Uterus (tissue), 2 donors: ENCODE results near the gene CALHM6.

Source experiments
- POLR2A ChIP-seq, 2 donors: fragments of 450-650 bp; IDR thresholded peaks; one replicate each; pipeline ENCODE4 v1.6.1; 2016; ENCODE audit warnings: antibody characterized with exemption in 2 of 2, mild to moderate bottlenecking in 1 of 2, moderate library complexity in 1 of 2
- TF ChIP-seq, protein P1 (sequence below), 4 experiments: fragments of 200-600 bp in 2 of 4; fragments of 450-650 bp in 2 of 4; sonication (generic) in 2 of 4; IDR thresholded peaks; one replicate each; pipeline ENCODE4 v1.5.1; 2016 to 2019; ENCODE audit warnings: antibody characterized with exemption in 4 of 4, mild to moderate bottlenecking in 2 of 4, moderate library complexity in 1 of 4

DNA sequence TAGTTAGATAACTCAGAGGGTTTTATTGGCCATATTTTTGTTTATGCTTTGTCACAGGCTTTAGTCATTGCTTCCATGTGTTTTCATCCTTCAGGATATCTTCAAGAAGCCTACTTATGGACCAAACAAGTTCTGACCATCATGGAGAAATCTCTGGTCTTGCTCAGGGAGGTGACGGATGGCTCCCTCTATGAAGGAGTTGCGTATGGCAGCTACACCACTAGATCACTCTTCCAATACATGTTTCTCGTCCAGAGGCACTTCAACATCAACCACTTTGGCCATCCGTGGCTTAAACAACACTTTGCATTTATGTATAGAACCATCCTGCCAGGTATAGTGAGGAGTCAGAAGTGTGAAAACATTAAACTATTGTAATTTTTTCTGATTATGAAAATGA lies 30.3 kb upstream of the CALHM6 start:
- TF ChIP-seq, protein P1, sequence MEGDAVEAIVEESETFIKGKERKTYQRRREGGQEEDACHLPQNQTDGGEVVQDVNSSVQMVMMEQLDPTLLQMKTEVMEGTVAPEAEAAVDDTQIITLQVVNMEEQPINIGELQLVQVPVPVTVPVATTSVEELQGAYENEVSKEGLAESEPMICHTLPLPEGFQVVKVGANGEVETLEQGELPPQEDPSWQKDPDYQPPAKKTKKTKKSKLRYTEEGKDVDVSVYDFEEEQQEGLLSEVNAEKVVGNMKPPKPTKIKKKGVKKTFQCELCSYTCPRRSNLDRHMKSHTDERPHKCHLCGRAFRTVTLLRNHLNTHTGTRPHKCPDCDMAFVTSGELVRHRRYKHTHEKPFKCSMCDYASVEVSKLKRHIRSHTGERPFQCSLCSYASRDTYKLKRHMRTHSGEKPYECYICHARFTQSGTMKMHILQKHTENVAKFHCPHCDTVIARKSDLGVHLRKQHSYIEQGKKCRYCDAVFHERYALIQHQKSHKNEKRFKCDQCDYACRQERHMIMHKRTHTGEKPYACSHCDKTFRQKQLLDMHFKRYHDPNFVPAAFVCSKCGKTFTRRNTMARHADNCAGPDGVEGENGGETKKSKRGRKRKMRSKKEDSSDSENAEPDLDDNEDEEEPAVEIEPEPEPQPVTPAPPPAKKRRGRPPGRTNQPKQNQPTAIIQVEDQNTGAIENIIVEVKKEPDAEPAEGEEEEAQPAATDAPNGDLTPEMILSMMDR (IDR thresholded peaks at IDR 0.05): no peak
- TF ChIP-seq POLR2A (IDR thresholded peaks at IDR 0.05): no peak
